Effector memory CD8-positive, alpha-beta T cell (primary cell): Measurements from ENCODE around the gene EPHB1.
"Not testable (repeated sequence)": the region's sequence is repeated elsewhere in the genome, so short reads cannot be mapped to it uniquely, and the experiment has no call there.

Experiments
- ATAC-seq: fragments of 150-1000 bp; cut with Tn5 transposase; replicated peaks from 2 replicates; pipeline ENCODE4 v1.10.0; 2021; ENCODE audit warnings: mild to moderate bottlenecking, moderate library complexity
- DNase-seq, 3 experiments: peaks; one replicate each; pipeline ENCODE4 v3.0.0; 2021
- H3K27ac Mint-ChIP-seq, 2 donors: one replicate each; pipeline ENCODE4 v1.8.0; 2022; ENCODE audit warnings: mild to moderate bottlenecking in 2 of 2, mixed read lengths in 2 of 2, moderate library complexity in 2 of 2
- H3K27me3 Mint-ChIP-seq, 2 donors: one replicate each; pipeline ENCODE4 v1.8.0; 2022; ENCODE audit warnings: mixed read lengths in 2 of 2
- H3K36me3 Mint-ChIP-seq: one replicate; pipeline ENCODE4 v1.8.0; 2022; ENCODE audit warnings: mild to moderate bottlenecking, moderate library complexity, mixed read lengths; ENCODE audit not compliant: insufficient read depth
- H3K4me1 Mint-ChIP-seq, 2 donors: one replicate each; pipeline ENCODE4 v1.8.0; 2022; ENCODE audit warnings: low read depth in 2 of 2, mixed read lengths in 2 of 2
- H3K4me3 Mint-ChIP-seq, 2 donors: one replicate each; pipeline ENCODE4 v1.8.0; 2022; ENCODE audit warnings: mild to moderate bottlenecking in 2 of 2, mixed read lengths in 2 of 2, moderate library complexity in 2 of 2
- H3K9me3 Mint-ChIP-seq, 2 donors: one replicate each; pipeline ENCODE4 v1.8.0; 2022; ENCODE audit warnings: mixed read lengths in 2 of 2

Gene EPHB1

DNA sequence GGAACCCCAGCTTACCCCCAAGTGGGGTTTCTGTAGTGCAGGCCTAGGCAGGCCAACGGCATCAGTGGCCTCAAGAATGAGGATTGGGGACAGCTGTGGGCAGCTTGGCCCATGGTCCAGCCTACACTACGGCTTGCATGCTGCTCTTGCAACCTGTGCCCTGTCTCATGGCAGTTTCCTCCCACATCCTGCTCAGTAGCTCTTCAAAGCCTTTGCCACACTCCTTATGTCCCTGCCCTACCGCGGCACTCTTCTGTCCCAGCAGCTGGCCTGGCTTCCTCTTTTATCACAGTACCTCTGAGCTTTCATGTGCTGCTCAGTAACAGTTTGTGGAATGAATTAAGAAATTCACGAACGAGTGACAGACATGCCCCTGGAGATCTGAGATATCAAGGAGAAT lies 431.0 kb downstream of the EPHB1 start:
- Mint-ChIP-seq H3K9me3 (peaks cover 0 to 5% of the 10 kb centered on the region in 2 donors), H3K4me3 (no peak overlapping the region), H3K4me1 (peaks cover 0 to 2% of the 10 kb centered on the region in 2 donors), H3K27ac (peak overlapping the region in 1 of 2 donors; percentile 55), H3K36me3 (no peaks in the 10 kb centered on the region), H3K27me3 (peaks cover 0 to 7% of the 10 kb centered on the region in 2 donors)
- no peak for DNase-seq
- ATAC-seq = no peak

- Mint-ChIP-seq H3K36me3 (no peaks in the 10 kb centered on the region), H3K27me3 (peaks cover 0 to 7% of the 10 kb centered on the region in 2 donors), H3K9me3 (peaks cover 0 to 6% of the 10 kb centered on the region in 2 donors), H3K27ac (no peak overlapping the region), H3K4me3 (no peak overlapping the region), H3K4me1 (peaks cover 0 to 2% of the 10 kb centered on the region in 2 donors)
- DNase-seq (no peak), ATAC-seq (no peak)
Measured at GRCh38 chr3:135228201-135228600, 433.1 kb downstream of the EPHB1 start.

GRCh38 chr3:135229018-135229495 lies 434.0 kb downstream of the EPHB1 start:
- Mint-ChIP-seq H3K9me3 (peaks cover 6 to 8% of the 10 kb centered on the region in 2 donors), H3K27me3 (peaks cover 0 to 7% of the 10 kb centered on the region in 2 donors), H3K4me3 (no peak overlapping the region), H3K27ac (no peak overlapping the region), H3K36me3 (no peaks in the 10 kb centered on the region), H3K4me1 (peaks cover 0 to 2% of the 10 kb centered on the region in 2 donors)
- DNase-seq (no peak), ATAC-seq (no peak)

- Mint-ChIP-seq H3K4me1 (no peaks in the 10 kb centered on the region), H3K9me3 (peaks cover 4 to 12% of the 10 kb centered on the region in 2 donors), H3K36me3 (no peaks in the 10 kb centered on the region), H3K27me3 (no peaks in the 10 kb centered on the region), H3K4me3 (no peak overlapping the region), H3K27ac (no peak overlapping the region)
- ATAC-seq (no peak), DNase-seq (no peak)
Measured at GRCh38 chr3:135231737-135232136, 436.7 kb downstream of the EPHB1 start.

DNA sequence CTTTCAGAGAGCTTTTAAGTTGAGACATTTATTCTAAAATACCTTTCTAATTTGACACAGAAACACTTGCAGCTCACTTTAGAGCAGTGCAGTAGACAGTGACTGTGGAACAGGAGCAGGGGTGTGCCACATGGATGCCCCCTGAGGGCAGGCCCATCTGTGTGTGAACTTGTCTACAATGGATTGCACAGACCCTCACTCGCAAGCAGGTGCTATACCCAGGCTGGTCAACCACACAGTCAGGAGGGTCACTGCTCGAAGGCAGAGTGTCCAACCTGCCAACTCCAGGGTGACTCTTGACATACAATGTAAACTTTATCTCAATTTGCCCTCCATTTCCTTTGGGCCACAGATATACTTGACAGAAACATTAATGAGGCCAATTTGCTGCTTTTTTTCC lies 437.2 kb downstream of the EPHB1 start:
- Mint-ChIP-seq H3K27me3 (no peaks in the 10 kb centered on the region), H3K27ac (no peak overlapping the region), H3K9me3 (peaks cover 4 to 12% of the 10 kb centered on the region in 2 donors), H3K36me3 (no peaks in the 10 kb centered on the region), H3K4me1 (no peaks in the 10 kb centered on the region), H3K4me3 (no peak overlapping the region)
- DNase-seq (no peak), ATAC-seq (no peak)

DNA sequence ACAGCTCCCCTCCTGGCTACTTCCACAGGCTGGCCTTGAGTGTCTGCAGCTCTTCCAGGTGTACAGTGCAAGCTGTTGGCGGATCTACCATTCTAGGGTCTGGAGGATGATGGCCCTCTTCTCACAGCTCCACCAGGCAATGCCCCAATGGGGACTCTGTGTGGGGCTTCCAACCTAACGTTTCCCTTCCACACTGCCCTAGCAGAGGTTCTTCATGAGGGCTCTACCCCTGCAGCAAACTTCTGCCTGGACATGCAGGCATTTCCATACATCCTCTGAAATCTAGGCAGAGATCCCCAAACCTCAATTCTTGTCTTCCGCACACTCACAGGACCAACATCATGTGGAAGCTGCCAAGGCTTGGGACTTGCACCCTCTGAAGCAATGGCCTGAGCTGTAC lies 438.4 kb downstream of the EPHB1 start:
- not testable (repeated sequence) for DNase-seq, H3K27me3 Mint-ChIP-seq, H3K27ac Mint-ChIP-seq, H3K4me1 Mint-ChIP-seq, H3K36me3 Mint-ChIP-seq, H3K4me3 Mint-ChIP-seq, ATAC-seq
- H3K9me3 Mint-ChIP-seq = peaks cover 4 to 18% of the 10 kb centered on the region in 2 donors

GRCh38 chr3:135235541-135235940 lies 440.5 kb downstream of the EPHB1 start:
- DNase-seq = no peak
- no peaks in the 10 kb centered on the region for H3K27me3 Mint-ChIP-seq
- H3K36me3 Mint-ChIP-seq = no peaks in the 10 kb centered on the region
- no peaks in the 10 kb centered on the region for H3K4me1 Mint-ChIP-seq
- H3K4me3 Mint-ChIP-seq = no peak overlapping the region
- no peak for ATAC-seq
- peaks cover 4 to 18% of the 10 kb centered on the region in 2 donors for H3K9me3 Mint-ChIP-seq
- H3K27ac Mint-ChIP-seq = no peak overlapping the region

DNA sequence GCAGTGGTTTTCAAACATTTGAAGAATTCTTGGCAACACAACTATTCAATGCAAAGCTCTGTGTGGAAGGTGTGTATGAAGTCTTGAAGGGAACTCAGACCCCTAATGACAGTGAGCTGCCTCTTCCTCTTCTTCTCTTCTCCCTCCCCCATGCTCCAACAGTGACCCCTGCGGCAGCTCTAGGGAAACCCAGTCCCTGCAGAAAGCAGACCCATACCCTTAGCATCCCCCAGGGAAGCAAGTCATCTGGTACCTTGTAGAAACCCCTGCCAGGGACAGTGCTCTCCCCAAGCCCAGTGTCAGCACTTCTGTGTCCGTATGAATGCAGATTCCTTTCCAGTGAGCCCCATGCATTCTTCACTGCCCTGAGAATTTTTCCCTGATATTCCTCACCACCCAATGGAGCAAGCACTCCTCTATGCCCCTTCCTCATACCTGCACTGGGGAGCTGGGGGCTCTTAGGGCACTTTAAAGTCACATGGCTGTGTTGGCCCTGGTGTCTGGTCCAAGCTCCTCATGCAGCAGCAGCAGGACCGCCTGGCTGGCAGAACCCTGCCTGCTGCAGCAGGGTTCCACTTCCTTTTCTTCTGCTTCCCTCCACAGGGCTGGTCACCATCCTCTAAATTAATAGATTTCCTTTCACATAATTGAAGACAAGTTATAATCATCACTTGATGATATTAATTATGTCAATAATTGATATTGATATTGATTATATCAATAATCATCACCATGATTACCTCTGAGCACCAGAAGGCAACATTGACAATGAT lies 442.5 kb downstream of the EPHB1 start:
- Mint-ChIP-seq H3K27me3 (no peaks in the 10 kb centered on the region), H3K27ac (no peak overlapping the region), H3K9me3 (peaks cover 4 to 18% of the 10 kb centered on the region in 2 donors), H3K4me3 (no peak overlapping the region), H3K36me3 (no peaks in the 10 kb centered on the region), H3K4me1 (no peaks in the 10 kb centered on the region)
- ATAC-seq (no peak), DNase-seq (no peak)

DNA sequence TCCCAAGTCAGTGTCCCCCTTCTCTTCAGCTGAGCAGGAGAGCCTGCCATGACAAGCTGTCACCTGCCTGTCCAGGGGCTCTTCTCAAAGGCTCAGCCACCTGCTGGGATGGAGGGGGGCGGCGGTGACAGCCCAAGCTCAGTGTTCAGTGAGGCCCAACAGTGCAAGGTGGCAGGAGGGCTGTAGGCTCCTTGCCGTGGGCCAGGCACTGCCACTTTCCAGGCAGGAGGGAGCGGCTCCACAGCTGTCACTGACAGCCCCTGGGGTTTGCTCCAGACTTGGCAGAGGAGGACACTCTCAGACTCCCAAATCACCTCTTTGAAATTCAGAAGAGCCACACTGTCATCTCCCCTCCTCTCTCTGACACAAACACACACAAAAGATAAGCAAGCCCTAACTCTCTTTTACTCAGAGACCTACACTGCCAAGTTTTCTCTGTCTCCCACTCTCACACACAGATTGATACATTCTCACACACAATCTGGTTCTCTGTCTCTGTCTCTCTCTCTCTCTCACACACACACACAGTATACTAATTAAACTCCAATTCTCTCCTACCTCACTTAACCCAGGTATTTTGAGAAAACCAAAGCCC lies 443.3 kb downstream of the EPHB1 start:
- no peaks in the 10 kb centered on the region for H3K27me3 Mint-ChIP-seq
- peaks cover 0 to 17% of the 10 kb centered on the region in 2 donors for H3K9me3 Mint-ChIP-seq
- no peak overlapping the region for H3K4me3 Mint-ChIP-seq
- ATAC-seq = no peak
- H3K4me1 Mint-ChIP-seq = no peaks in the 10 kb centered on the region
- H3K36me3 Mint-ChIP-seq = no peaks in the 10 kb centered on the region
- no peak for DNase-seq
- no peak overlapping the region for H3K27ac Mint-ChIP-seq

GRCh38 chr3:135238871-135239614 lies 444.0 kb downstream of the EPHB1 start:
- Mint-ChIP-seq H3K27ac (no peak overlapping the region), H3K4me1 (no peaks in the 10 kb centered on the region), H3K9me3 (peaks cover 0 to 10% of the 10 kb centered on the region in 2 donors), H3K4me3 (no peak overlapping the region), H3K27me3 (no peaks in the 10 kb centered on the region), H3K36me3 (no peaks in the 10 kb centered on the region)
- no peak for ATAC-seq
- no peak for DNase-seq

- no peak for ATAC-seq
- Mint-ChIP-seq H3K4me3 (no peak overlapping the region), H3K9me3 (peaks cover 0 to 5% of the 10 kb centered on the region in 2 donors), H3K27me3 (no peaks in the 10 kb centered on the region), H3K36me3 (no peaks in the 10 kb centered on the region), H3K27ac (no peak overlapping the region), H3K4me1 (no peaks in the 10 kb centered on the region)
- DNase-seq = no peak
Measured at GRCh38 chr3:135239615-135239884, 444.5 kb downstream of the EPHB1 start.

GRCh38 chr3:135240426-135240825 lies 445.4 kb downstream of the EPHB1 start:
- H3K9me3 Mint-ChIP-seq = peaks cover 0 to 5% of the 10 kb centered on the region in 2 donors
- ATAC-seq (no peak), DNase-seq (no peak)
- no peaks in the 10 kb centered on the region for H3K4me1 Mint-ChIP-seq
- H3K36me3 Mint-ChIP-seq = no peaks in the 10 kb centered on the region
- no peak overlapping the region for H3K27ac Mint-ChIP-seq
- no peak overlapping the region for H3K4me3 Mint-ChIP-seq
- H3K27me3 Mint-ChIP-seq = no peaks in the 10 kb centered on the region

DNA sequence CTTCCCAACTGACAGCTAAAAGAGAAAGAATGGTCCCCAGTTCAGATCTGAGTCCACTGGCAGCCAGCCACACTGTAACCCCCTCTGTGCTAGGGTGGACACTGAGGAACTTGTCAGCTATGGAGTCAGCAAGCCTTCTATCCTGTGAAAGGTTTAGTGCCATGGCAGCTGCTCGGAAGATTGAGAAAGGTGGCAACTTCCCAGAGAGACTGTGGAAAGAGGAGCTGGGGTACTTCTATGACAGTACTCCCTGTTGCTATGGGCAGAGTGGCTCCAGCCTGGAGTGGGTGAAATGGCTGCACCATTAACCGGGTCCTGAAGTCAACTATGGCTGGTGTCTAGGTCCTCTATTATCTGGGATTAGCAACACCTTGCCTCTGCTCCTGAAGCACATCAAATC lies 447.2 kb downstream of the EPHB1 start:
- H3K9me3 Mint-ChIP-seq = peaks cover 0 to 5% of the 10 kb centered on the region in 2 donors
- no peaks in the 10 kb centered on the region for H3K36me3 Mint-ChIP-seq
- H3K27me3 Mint-ChIP-seq = no peaks in the 10 kb centered on the region
- H3K4me1 Mint-ChIP-seq = no peaks in the 10 kb centered on the region
- DNase-seq = no peak
- H3K27ac Mint-ChIP-seq = no peak overlapping the region
- H3K4me3 Mint-ChIP-seq = no peak overlapping the region
- no peak for ATAC-seq

- DNase-seq (no peak), ATAC-seq (no peak)
- Mint-ChIP-seq H3K4me3 (no peak overlapping the region), H3K36me3 (no peaks in the 10 kb centered on the region), H3K9me3 (no peaks in the 10 kb centered on the region), H3K27ac (no peak overlapping the region), H3K4me1 (no peaks in the 10 kb centered on the region), H3K27me3 (no peaks in the 10 kb centered on the region)
Measured at GRCh38 chr3:135243616-135244015, 448.6 kb downstream of the EPHB1 start.
